Measurements from ENCODE around the gene ZMIZ1.

The ZMIZ1 gene

GRCh38 chr10:79125092-79125491, 56.3 kb downstream of the ZMIZ1 start:
- H3K4me1 ChIP-seq (ENCODE audit: low read depth, poor library complexity, severe bottlenecking) = no peaks in the 10 kb centered on the region
- no peak overlapping the region for H2AFZ ChIP-seq (ENCODE audit: low read depth)
- H3K9ac ChIP-seq = no peak overlapping the region
- no peak overlapping the region for H3K27ac ChIP-seq
- no peak overlapping the region for H3K4me3 ChIP-seq (IDR thresholded peaks at IDR 0.05; ENCODE audit: insufficient read depth, low read depth, low read length)
- no peaks in the 10 kb centered on the region for H3K36me3 ChIP-seq (ENCODE audit: insufficient read depth)
- no peak overlapping the region for H3K4me2 ChIP-seq
- no peak for TF ChIP-seq CTCF (conservative IDR thresholded peaks at IDR 0.05; ENCODE audit: low read depth, low read length)
- no peaks in the 10 kb centered on the region for H4K20me1 ChIP-seq (ENCODE audit: insufficient read depth)
- H3K27me3 ChIP-seq (ENCODE audit: insufficient read depth, low read depth) = no peaks in the 10 kb centered on the region
- H3K79me2 ChIP-seq (ENCODE audit: insufficient read depth, low read depth) = no peaks in the 10 kb centered on the region

- H3K9ac ChIP-seq = no peak overlapping the region
- no peak overlapping the region for H3K4me3 ChIP-seq (IDR thresholded peaks at IDR 0.05; ENCODE audit: insufficient read depth, low read depth, low read length)
- H2AFZ ChIP-seq (ENCODE audit: low read depth) = no peak overlapping the region
- H3K27me3 ChIP-seq (ENCODE audit: insufficient read depth, low read depth) = no peaks in the 10 kb centered on the region
- H3K27ac ChIP-seq = no peak overlapping the region
- H3K4me2 ChIP-seq = no peak overlapping the region
- no peaks in the 10 kb centered on the region for H3K79me2 ChIP-seq (ENCODE audit: insufficient read depth, low read depth)
- no peaks in the 10 kb centered on the region for H4K20me1 ChIP-seq (ENCODE audit: insufficient read depth)
- TF ChIP-seq CTCF (conservative IDR thresholded peaks at IDR 0.05; ENCODE audit: low read depth, low read length) = no peak
- H3K36me3 ChIP-seq (ENCODE audit: insufficient read depth) = no peaks in the 10 kb centered on the region
- H3K4me1 ChIP-seq (ENCODE audit: low read depth, poor library complexity, severe bottlenecking) = no peaks in the 10 kb centered on the region
Measured at GRCh38 chr10:79126351-79127080, 57.8 kb downstream of the ZMIZ1 start.

- no peaks in the 10 kb centered on the region for H3K36me3 ChIP-seq (ENCODE audit: insufficient read depth)
- H3K4me2 ChIP-seq = no peak overlapping the region
- H4K20me1 ChIP-seq (ENCODE audit: insufficient read depth) = no peaks in the 10 kb centered on the region
- no peaks in the 10 kb centered on the region for H3K4me1 ChIP-seq (ENCODE audit: low read depth, poor library complexity, severe bottlenecking)
- H3K9ac ChIP-seq = no peak overlapping the region
- H3K4me3 ChIP-seq (IDR thresholded peaks at IDR 0.05; ENCODE audit: insufficient read depth, low read depth, low read length) = no peak overlapping the region
- no peaks in the 10 kb centered on the region for H3K79me2 ChIP-seq (ENCODE audit: insufficient read depth, low read depth)
- no peaks in the 10 kb centered on the region for H3K27me3 ChIP-seq (ENCODE audit: insufficient read depth, low read depth)
- no peak overlapping the region for H2AFZ ChIP-seq (ENCODE audit: low read depth)
- no peak overlapping the region for H3K27ac ChIP-seq
- no peak for TF ChIP-seq CTCF (conservative IDR thresholded peaks at IDR 0.05; ENCODE audit: low read depth, low read length)
Measured at GRCh38 chr10:79127151-79127961, 58.6 kb downstream of the ZMIZ1 start.

- no peaks in the 10 kb centered on the region for H3K4me1 ChIP-seq (ENCODE audit: low read depth, poor library complexity, severe bottlenecking)
- no peak for TF ChIP-seq CTCF (conservative IDR thresholded peaks at IDR 0.05; ENCODE audit: low read depth, low read length)
- H3K9ac ChIP-seq = no peak overlapping the region
- H3K27ac ChIP-seq = no peak overlapping the region
- H3K4me2 ChIP-seq = no peak overlapping the region
- H3K36me3 ChIP-seq (ENCODE audit: insufficient read depth) = no peaks in the 10 kb centered on the region
- no peak overlapping the region for H3K4me3 ChIP-seq (IDR thresholded peaks at IDR 0.05; ENCODE audit: insufficient read depth, low read depth, low read length)
- H3K27me3 ChIP-seq (ENCODE audit: insufficient read depth, low read depth) = no peaks in the 10 kb centered on the region
- no peaks in the 10 kb centered on the region for H3K79me2 ChIP-seq (ENCODE audit: insufficient read depth, low read depth)
- no peak overlapping the region for H2AFZ ChIP-seq (ENCODE audit: low read depth)
- H4K20me1 ChIP-seq (ENCODE audit: insufficient read depth) = no peaks in the 10 kb centered on the region
Measured at GRCh38 chr10:79128241-79128922, 59.6 kb downstream of the ZMIZ1 start.

Measured in KMS-11 (cell line).